SU-DHL-6 (cell line): ENCODE data around the gene THUMPD2.

Source experiments
- CTCF ChIP-seq: fragments of 200-600 bp; sonication (generic); IDR thresholded peaks from one replicate; pipeline ENCODE4 v1.5.1; 2017; ENCODE audit warnings: antibody characterized with exemption, mild to moderate bottlenecking, low read length, moderate library complexity; ENCODE audit not compliant: insufficient read depth, poor library complexity, severe bottlenecking
- EZH2phosphoT487 ChIP-seq: fragments of 200-600 bp; sonication (generic), shearing (Covaris generic); conservative IDR thresholded peaks from 2 replicates; pipeline ENCODE4 v1.6.1; 2018; ENCODE audit warnings: mild to moderate bottlenecking, antibody characterized with exemption, low read length, moderate library complexity, mixed read lengths

DNA sequence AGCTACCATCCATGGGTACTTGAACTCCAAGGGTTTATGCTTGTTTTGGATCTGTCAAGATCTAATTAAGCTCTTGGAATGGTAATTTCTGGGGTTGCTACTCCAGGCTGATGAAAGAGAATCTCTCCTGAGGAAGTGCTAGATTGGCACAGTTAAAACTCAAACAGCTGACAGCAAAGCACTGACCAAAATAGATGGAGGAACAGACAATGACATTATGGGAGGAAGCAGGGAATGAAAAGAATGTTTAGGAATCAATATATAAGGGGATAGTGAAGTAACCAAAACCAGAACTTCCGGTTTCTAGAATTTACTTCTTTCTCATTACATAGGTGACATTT, 6.3 kb downstream of the THUMPD2 start:
- no peak for TF ChIP-seq CTCF
- TF ChIP-seq EZH2phosphoT487, result no peak
